ENCODE results near the gene SLC26A5. TPM values are rescaled to one million over a fixed set of nuclear protein-coding genes. Genes with fewer than 3 reads are reported as not detected.

Gene SLC26A5
- total RNA-seq, 2 experiments from 2014 or later = not detected

- Histone ChIP-seq H3K4me1 (ENCODE audit: insufficient read depth, low read length, poor library complexity, severe bottlenecking) (peaks cover 49% of the 10 kb centered on the region), H2AFZ (ENCODE audit: low read length) (peak overlapping the region; percentile 84), H3K27ac (ENCODE audit: low read depth, low read length, poor library complexity, severe bottlenecking) (no peak overlapping the region), H3K9me3 (ENCODE audit: low read length) (no peaks in the 10 kb centered on the region), H3K9me2 (ENCODE audit: insufficient read depth, low read length) (no peaks in the 10 kb centered on the region), H3K79me2 (ENCODE audit: insufficient read depth, low read depth, low read length) (peaks cover 91% of the 10 kb centered on the region), H3K36me3 (ENCODE audit: insufficient read depth, low read length) (peaks cover 28% of the 10 kb centered on the region), H3K4me3 (ENCODE audit: low read depth, low read length, poor library complexity, severe bottlenecking) (peak overlapping the region; percentile 85), H4K20me1 (ENCODE audit: insufficient read depth, low read length) (peaks cover 24% of the 10 kb centered on the region), H3K4me2 (ENCODE audit: low read length) (peak overlapping the region; percentile 91)
- BruUV-seq (replicated peaks) = no TSS peak
- intact Hi-C loops (cut with micrococcal nuclease; ENCODE audit: unreplicated experiment) = loop anchor here (2.0 kb wide), 1 partner anchor 50 kb away; the partner anchor contains the start of gene PMPCB
- no peak for DNase-seq (ENCODE audit: low spot score)
- POLR2A ChIA-PET = interaction anchor here (1.1 to 1.6 kb wide), 2 partner anchors 30 to 36 kb away, joined by 4 to 7 read pairs; no protein-coding TSS in a partner anchor
- CTCF ChIA-PET (ENCODE audit: unreplicated experiment) = no interaction called here
- no peak for TF ChIP-seq EZH2phosphoT487 (IDR thresholded peaks at IDR 0.05; ENCODE audit: borderline replicate concordance, low read depth, low read length)
Measured at GRCh38 chr7:103346396-103346795, 99.6 kb downstream of the SLC26A5 start.

GRCh38 chr7:103344453-103345149 lies 101.4 kb downstream of the SLC26A5 start, which contains the start of gene DNAJC2:
Gene DNAJC2 (minus strand): TSS chr7:103344767. CDS start chr7:103344622, 145 bp downstream.
- no TSS peak for BruUV-seq (replicated peaks)
- Histone ChIP-seq H3K36me3 (ENCODE audit: insufficient read depth, low read length) (peaks cover 32% of the 10 kb centered on the region), H3K4me1 (ENCODE audit: insufficient read depth, low read length, poor library complexity, severe bottlenecking) (peaks cover 35% of the 10 kb centered on the region), H3K9me3 (ENCODE audit: low read length) (no peaks in the 10 kb centered on the region), H2AFZ (ENCODE audit: low read length) (peak within 1 kb of the TSS; percentile 99), H3K4me2 (ENCODE audit: low read length) (peak within 1 kb of the TSS; percentile 77), H3K9me2 (ENCODE audit: insufficient read depth, low read length) (no peaks in the 10 kb centered on the region), H3K4me3 (ENCODE audit: low read depth, low read length, poor library complexity, severe bottlenecking) (peak within 1 kb of the TSS; percentile 90), H3K79me2 (ENCODE audit: insufficient read depth, low read depth, low read length) (peaks cover 89% of the 10 kb centered on the region), H4K20me1 (ENCODE audit: insufficient read depth, low read length) (peaks cover 24% of the 10 kb centered on the region), H3K27ac (ENCODE audit: low read depth, low read length, poor library complexity, severe bottlenecking) (peak within 1 kb of the TSS; percentile 65)
- ChIA-PET CTCF (ENCODE audit: unreplicated experiment) (interaction anchor here (0.6 kb wide), 1 partner anchor 708 kb away, joined by 3 read pairs; no protein-coding TSS in a partner anchor), POLR2A (interaction anchor here (0.9 kb wide), 1 partner anchor 17 kb away, joined by 3 read pairs; no protein-coding TSS in a partner anchor)
- TF ChIP-seq EZH2phosphoT487 (IDR thresholded peaks at IDR 0.05; ENCODE audit: borderline replicate concordance, low read depth, low read length) = no peak
- intact Hi-C loops (cut with micrococcal nuclease; ENCODE audit: unreplicated experiment) = no loop called here
- DNase-seq (ENCODE audit: low spot score) = peak; percentile 93

- no peak for TF ChIP-seq CTCF (conservative IDR thresholded peaks at IDR 0.05; ENCODE audit: low read length)
- no peak for TF ChIP-seq EZH2phosphoT487 (IDR thresholded peaks at IDR 0.05; ENCODE audit: borderline replicate concordance, low read depth, low read length)
- ChIA-PET CTCF (ENCODE audit: unreplicated experiment) (interaction anchor here (0.6 kb wide), 1 partner anchor 709 kb away, joined by 3 read pairs; no protein-coding TSS in a partner anchor), POLR2A (interaction anchor here (1.4 kb wide), 1 partner anchor 45 kb away, joined by 3 read pairs; no protein-coding TSS in a partner anchor)
- H3K9me3 ChIP-seq (ENCODE audit: low read length) = no peaks in the 10 kb centered on the region
- peak overlapping the region; percentile 90 for H3K4me3 ChIP-seq (ENCODE audit: low read depth, low read length, poor library complexity, severe bottlenecking)
- H3K4me2 ChIP-seq (ENCODE audit: low read length) = peak overlapping the region; percentile 77
- intact Hi-C loops (cut with micrococcal nuclease; ENCODE audit: unreplicated experiment) = no loop called here
- H3K27ac ChIP-seq (ENCODE audit: low read depth, low read length, poor library complexity, severe bottlenecking) = peak overlapping the region; percentile 65
- TSS peak; percentile 74 for BruUV-seq (replicated peaks)
- H4K20me1 ChIP-seq (ENCODE audit: insufficient read depth, low read length) = peaks cover 21% of the 10 kb centered on the region
- H3K4me1 ChIP-seq (ENCODE audit: insufficient read depth, low read length, poor library complexity, severe bottlenecking) = peaks cover 28% of the 10 kb centered on the region
- peaks cover 34% of the 10 kb centered on the region for H3K36me3 ChIP-seq (ENCODE audit: insufficient read depth, low read length)
- peak overlapping the region; percentile 99; the same call in 1 of the 2 replicates for H2AFZ ChIP-seq (ENCODE audit: low read length)
- H3K9me2 ChIP-seq (ENCODE audit: insufficient read depth, low read length) = no peaks in the 10 kb centered on the region
- H3K79me2 ChIP-seq (ENCODE audit: insufficient read depth, low read depth, low read length) = peaks cover 88% of the 10 kb centered on the region
- DNase-seq (ENCODE audit: low spot score) = peak; percentile 44
Measured at GRCh38 chr7:103343758-103344452, 102.1 kb downstream of the SLC26A5 start.

All from OCI-LY7 (cell line).